Neural cell (in vitro differentiated cells): ENCODE data around the gene HAPSTR1.

Experiments
- EZH2 ChIP-seq: fragments of 200-600, 300-800 bp; shearing (Covaris generic), sonication (generic); IDR thresholded peaks from 2 replicates; pipeline ENCODE4 v1.6.1; 2014; ENCODE audit warnings: antibody characterized with exemption, low read length, borderline replicate concordance, mild to moderate bottlenecking; ENCODE audit not compliant: insufficient read depth, poor library complexity, severe bottlenecking
- MXI1 ChIP-seq: fragments of 450-650 bp; conservative IDR thresholded peaks from 2 replicates; pipeline ENCODE4 v1.6.1; 2014; ENCODE audit warnings: antibody characterized with exemption, mild to moderate bottlenecking; ENCODE audit not compliant: poor library complexity, severe bottlenecking
- TF ChIP-seq, protein P1 (sequence below): IDR thresholded peaks from 2 replicates; pipeline ENCODE4 v1.6.1; 2012; ENCODE audit warnings: borderline replicate concordance

DNA sequence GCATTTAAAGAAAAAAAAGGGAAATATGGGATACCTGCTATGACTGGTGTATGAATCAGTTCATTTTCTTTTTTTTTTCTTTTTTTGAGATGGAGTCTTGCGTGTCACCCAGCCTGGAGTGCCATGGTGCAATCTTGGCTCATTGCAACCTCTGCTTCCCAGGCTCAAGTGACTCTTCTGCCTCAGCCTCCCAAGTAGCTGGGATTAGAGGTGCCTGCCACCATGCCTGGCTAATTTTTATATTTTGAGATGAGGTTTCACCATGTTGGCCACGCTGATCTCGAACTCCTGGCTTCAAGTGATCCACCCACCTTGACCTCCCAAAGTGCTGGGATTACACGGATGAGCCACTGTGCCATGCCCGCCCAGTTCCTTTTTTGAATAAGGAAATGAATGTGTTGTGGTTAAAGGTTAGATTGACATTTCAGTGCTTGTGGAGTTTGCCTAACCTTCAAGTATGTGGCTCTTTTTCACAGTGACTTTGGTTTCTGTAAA is 7.7 kb downstream of the HAPSTR1 start:
- TF ChIP-seq, protein P1, sequence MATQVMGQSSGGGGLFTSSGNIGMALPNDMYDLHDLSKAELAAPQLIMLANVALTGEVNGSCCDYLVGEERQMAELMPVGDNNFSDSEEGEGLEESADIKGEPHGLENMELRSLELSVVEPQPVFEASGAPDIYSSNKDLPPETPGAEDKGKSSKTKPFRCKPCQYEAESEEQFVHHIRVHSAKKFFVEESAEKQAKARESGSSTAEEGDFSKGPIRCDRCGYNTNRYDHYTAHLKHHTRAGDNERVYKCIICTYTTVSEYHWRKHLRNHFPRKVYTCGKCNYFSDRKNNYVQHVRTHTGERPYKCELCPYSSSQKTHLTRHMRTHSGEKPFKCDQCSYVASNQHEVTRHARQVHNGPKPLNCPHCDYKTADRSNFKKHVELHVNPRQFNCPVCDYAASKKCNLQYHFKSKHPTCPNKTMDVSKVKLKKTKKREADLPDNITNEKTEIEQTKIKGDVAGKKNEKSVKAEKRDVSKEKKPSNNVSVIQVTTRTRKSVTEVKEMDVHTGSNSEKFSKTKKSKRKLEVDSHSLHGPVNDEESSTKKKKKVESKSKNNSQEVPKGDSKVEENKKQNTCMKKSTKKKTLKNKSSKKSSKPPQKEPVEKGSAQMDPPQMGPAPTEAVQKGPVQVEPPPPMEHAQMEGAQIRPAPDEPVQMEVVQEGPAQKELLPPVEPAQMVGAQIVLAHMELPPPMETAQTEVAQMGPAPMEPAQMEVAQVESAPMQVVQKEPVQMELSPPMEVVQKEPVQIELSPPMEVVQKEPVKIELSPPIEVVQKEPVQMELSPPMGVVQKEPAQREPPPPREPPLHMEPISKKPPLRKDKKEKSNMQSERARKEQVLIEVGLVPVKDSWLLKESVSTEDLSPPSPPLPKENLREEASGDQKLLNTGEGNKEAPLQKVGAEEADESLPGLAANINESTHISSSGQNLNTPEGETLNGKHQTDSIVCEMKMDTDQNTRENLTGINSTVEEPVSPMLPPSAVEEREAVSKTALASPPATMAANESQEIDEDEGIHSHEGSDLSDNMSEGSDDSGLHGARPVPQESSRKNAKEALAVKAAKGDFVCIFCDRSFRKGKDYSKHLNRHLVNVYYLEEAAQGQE, result no peak
- TF ChIP-seq MXI1 (no peak), EZH2 (no peak)
